22Rv1 (cell line): ENCODE results near the gene SRL.
"Not testable (repeated sequence)": the region's sequence is repeated elsewhere in the genome, so short reads cannot be mapped to it uniquely, and the experiment has no call there.

Experiments used
- H3K27ac ChIP-seq: fragments of 450-650 bp; 2 replicates; pipeline ENCODE4 v1.5.1; 2017
- ZFX ChIP-seq: fragments of 450-650 bp; IDR thresholded peaks from 2 replicates; pipeline ENCODE4 v1.6.1; 2017; ENCODE audit warnings: antibody characterized with exemption, borderline replicate concordance
- TF ChIP-seq, protein P1 (sequence below): fragments of 450-650 bp; IDR thresholded peaks from 2 replicates; pipeline ENCODE4 v1.5.1; 2017; ENCODE audit warnings: mild to moderate bottlenecking

Gene SRL

DNA sequence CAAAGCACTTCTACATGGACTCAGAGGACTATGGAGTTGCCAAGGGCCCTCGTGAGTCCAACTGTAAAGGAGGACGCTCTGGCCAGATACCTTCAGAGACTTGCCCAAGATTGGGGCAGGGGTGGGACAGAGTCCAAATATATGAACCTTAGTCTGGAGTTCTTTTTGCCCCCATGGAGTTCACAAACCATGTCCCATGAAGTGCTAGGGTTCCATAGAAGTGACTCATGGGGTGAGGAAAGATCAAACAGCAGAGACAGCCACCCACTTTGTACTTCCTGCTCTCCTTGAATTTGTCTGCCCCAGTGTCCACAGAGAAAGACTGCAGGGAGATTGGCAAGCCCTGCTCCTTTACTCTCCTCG is 29.0 kb downstream of the SRL start:
- H3K27ac ChIP-seq, result no peak overlapping the region
- TF ChIP-seq, protein P1, sequence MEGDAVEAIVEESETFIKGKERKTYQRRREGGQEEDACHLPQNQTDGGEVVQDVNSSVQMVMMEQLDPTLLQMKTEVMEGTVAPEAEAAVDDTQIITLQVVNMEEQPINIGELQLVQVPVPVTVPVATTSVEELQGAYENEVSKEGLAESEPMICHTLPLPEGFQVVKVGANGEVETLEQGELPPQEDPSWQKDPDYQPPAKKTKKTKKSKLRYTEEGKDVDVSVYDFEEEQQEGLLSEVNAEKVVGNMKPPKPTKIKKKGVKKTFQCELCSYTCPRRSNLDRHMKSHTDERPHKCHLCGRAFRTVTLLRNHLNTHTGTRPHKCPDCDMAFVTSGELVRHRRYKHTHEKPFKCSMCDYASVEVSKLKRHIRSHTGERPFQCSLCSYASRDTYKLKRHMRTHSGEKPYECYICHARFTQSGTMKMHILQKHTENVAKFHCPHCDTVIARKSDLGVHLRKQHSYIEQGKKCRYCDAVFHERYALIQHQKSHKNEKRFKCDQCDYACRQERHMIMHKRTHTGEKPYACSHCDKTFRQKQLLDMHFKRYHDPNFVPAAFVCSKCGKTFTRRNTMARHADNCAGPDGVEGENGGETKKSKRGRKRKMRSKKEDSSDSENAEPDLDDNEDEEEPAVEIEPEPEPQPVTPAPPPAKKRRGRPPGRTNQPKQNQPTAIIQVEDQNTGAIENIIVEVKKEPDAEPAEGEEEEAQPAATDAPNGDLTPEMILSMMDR, result no peak
- no peak for TF ChIP-seq ZFX

DNA sequence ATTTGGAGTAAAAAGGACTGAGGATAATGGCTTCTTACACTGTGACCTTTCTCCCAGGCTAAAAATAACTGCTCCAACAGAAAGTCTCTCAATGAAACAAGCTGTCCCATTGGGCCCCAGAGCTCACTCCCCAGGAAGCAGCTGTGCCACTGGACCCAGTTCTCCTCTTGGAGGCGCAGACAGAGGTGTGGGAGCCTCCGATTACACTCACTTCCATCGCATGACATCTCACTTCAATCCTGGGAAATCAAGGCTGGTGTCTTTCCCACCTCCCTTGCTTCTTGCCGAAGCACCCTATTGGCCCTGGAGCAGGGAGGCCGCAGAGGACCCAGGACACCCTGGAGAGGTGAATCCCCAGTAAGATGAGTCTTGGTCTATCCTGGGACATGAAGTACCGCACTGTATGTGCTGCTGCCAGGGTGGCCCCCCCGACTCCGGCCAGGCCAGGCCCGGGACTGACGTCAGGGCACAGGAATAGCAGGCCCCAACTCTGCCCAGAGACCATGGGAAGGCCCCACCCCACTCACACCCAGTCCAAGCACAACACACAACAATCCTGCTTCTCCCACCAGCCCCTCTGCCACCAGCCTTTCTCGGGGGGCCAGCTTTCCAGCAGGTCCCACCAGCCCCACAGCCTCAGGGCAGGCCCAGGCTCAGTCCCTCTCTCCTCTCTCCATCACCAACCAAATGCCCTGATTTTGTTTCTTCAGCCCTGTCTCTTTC is 29.5 kb downstream of the SRL start:
- no peak for TF ChIP-seq ZFX
- TF ChIP-seq, protein P1, result no peak
- H3K27ac ChIP-seq, result no peak overlapping the region

DNA sequence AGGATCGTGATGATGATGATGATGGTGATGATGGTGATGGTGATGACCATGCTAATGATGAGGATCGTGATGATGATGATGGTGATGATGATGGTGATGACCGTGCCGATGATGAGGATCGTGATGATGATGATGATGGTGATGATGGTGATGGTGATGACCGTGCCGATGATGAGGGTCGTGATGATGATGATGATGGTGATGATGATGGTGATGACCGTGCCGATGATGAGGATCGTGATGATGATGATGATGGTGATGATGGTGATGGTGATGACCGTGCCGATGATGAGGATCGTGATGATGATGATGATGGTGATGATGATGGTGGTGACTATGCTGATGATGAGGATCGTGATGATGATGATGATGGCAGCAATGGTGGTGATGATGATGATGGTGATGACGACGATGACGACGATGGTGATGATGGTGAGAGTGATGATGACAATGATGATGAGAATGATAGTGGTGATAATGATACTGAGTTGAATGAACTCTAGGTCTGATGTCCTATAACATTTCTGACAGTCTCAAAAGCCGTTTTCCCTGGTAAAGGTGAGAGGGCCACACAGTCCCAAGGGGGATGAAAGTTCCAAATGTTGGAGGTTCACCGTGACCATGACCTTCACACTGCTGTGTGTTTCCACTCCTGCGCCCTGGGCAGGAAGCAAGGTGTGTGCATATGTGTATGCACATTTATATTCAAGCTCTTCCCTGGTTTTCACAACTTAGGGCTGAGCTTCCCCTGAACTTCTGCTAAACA is 30.3 kb downstream of the SRL start:
- H3K27ac ChIP-seq, result not testable (repeated sequence)

DNA sequence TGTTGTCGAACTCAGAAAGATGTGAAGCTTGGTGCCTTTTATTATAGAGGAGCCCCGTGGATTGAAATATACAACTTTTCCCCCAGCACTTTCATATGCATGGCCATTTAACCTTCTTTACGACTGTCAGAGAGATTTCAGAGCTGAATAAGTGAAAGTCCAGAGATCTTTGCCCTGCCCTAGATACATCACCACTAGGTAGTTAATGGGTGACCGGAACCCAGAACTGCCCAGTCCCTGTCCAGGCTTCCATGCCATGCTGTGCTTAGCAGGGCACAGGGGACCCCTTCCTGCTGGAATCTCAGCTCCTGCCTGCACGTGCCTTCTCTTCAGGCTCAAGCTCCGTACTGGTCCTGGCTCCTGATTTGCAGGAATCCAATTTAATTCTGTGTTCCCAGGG is 32.2 kb downstream of the SRL start:
- TF ChIP-seq, protein P1, result no peak
- TF ChIP-seq ZFX, result no peak

DNA sequence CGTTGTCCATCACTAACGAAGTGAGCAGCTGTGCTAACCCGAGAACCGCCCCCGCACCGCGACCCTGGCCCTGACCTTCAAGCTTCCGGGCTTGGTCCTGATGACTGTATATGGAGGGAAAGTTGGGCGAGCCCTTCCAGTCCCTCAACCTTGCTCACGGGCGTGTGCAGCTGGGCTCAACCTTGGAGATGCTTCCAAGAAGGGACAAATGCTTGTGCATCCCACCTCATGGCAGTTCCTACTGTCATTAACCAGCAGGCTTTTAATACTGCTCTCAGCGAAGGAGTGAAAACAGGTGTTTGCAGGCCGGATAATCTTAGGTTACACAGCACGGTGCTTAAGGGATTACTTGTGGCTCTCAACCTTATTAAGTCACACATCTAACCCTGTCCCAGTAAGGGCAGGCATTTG is 33.5 kb downstream of the SRL start:
- TF ChIP-seq ZFX, result no peak
- TF ChIP-seq, protein P1, result no peak
- no peak overlapping the region for H3K27ac ChIP-seq

More for the DNA sequence above, 32.2 kb downstream of the SRL start:
- H3K27ac ChIP-seq, result no peak overlapping the region

DNA sequence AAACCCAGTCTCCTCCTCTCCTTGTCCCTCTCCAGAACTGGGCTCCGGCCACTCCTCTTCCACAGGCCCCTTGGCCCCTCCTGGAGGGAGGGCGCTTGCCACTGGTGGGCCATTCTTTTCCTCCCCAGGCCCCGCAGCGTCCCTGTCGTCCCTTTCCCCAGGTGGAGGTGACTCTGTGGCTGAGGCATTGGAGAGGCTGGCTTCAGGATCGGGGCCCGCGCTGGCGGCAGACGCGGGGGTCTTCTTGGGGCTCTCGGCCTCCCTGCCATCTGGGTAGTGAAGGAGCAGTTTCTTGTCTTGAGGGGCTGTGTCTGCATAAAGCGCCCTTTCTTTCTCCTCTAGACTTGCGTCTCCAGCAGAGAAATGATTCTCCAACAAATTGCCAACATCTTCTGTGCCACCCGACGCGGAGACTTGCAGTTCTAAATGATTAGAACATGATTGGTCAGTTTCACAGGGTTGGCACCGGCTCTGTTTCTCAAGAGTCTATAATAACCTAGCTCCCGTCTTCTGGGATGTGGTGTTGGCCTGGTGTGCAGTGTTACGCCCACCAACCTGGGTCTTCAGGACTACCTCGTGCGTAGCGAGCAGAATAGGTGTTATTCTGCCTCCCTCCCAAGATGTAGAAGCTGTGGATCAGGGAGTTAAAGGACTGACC is 34.1 kb downstream of the SRL start:
- TF ChIP-seq ZFX, result no peak
- TF ChIP-seq, protein P1, result no peak
- no peak overlapping the region for H3K27ac ChIP-seq

DNA sequence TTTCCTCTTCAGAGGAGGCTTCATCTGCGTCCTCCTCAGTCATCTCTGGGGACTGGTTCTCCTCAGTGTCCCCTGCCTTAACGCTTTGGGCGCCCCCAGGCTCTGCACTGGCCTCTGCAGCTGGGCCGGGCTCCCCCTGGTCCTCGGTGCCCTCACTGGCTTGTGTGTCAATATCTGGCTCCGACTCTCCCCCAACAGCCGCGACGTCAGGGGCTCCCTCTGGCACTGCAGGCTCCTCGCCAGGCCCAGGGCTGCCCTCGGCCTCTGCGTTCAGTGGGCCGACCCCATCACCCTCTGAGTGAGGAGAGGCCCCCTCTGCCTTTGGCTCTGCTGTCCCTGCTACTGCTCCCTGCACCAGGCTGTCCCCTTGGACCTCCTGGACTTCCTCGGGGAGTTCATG is 34.7 kb downstream of the SRL start:
- no peak overlapping the region for H3K27ac ChIP-seq
- no peak for TF ChIP-seq ZFX
- TF ChIP-seq, protein P1, result no peak
